Osteoblast (primary cell): ENCODE data around the gene INHBC. TPM values are rescaled to one million over a fixed set of nuclear protein-coding genes. Genes with fewer than 3 reads are reported as not detected.

ENCODE experiments used
- DNase-seq: peaks from one replicate; pipeline ENCODE4 v3.0.0; 2011; ENCODE audit warnings: low spot score, mixed read lengths; ENCODE audit not compliant: insufficient read length; ENCODE audit errors: missing footprints
- H2AFZ ChIP-seq: 2 replicates; pipeline ENCODE4 v1.6.0; 2011; ENCODE audit warnings: mild to moderate bottlenecking, low read length
- H3K27ac ChIP-seq: 2 replicates; pipeline ENCODE4 v1.5.1; 2011; ENCODE audit warnings: mild to moderate bottlenecking, low read depth, low read length, moderate library complexity
- H3K27me3 ChIP-seq: 2 replicates; pipeline ENCODE4 v1.6.0; 2012; ENCODE audit warnings: mild to moderate bottlenecking, control low read depth, inconsistent platforms, low read length, moderate library complexity; ENCODE audit not compliant: insufficient read depth
- H3K36me3 ChIP-seq: 2 replicates; pipeline ENCODE4 v1.5.1; 2011; ENCODE audit warnings: mild to moderate bottlenecking, low read length, control low read depth, moderate library complexity; ENCODE audit not compliant: insufficient read depth
- H3K4me1 ChIP-seq: 2 replicates; pipeline ENCODE4 v1.5.1; 2011; ENCODE audit warnings: mild to moderate bottlenecking, low read length, control low read depth, moderate library complexity; ENCODE audit not compliant: insufficient read depth
- H3K4me2 ChIP-seq: 2 replicates; pipeline ENCODE4 v1.6.0; 2011; ENCODE audit warnings: mild to moderate bottlenecking, low read length; ENCODE audit not compliant: insufficient read depth
- H3K4me3 ChIP-seq: fragments of 200-600 bp; sonication (generic); 3 replicates; pipeline ENCODE4 v1.5.1; 2012; ENCODE audit warnings: mild to moderate bottlenecking, low read length, inconsistent platforms; ENCODE audit not compliant: insufficient read depth
- H3K79me2 ChIP-seq: 2 replicates; pipeline ENCODE4 v1.6.0; 2012; ENCODE audit warnings: mild to moderate bottlenecking, low read length, control low read depth, inconsistent platforms; ENCODE audit not compliant: insufficient read depth
- H3K9me3 ChIP-seq: 2 replicates; pipeline ENCODE4 v1.5.1; 2011; ENCODE audit warnings: low read depth, low read length, control low read depth
- H4K20me1 ChIP-seq: 2 replicates; pipeline ENCODE4 v1.6.0; 2012; ENCODE audit warnings: mild to moderate bottlenecking, low read length, control low read depth; ENCODE audit not compliant: insufficient read depth
- small RNA-seq: library from RNA; depleted of rRNA; stranded (forward); fragments of <200 nt; gene quantifications from one replicate; pipeline ENCODE3, GENCODE V24; 2012
- total RNA-seq: library from RNA; depleted of rRNA; stranded (reverse); fragments of >200 nt; gene quantifications from 2 replicates; pipeline ENCODE4 v1.2.3, GENCODE V29; 2012
- TF ChIP-seq, protein P1 (sequence below): IDR thresholded peaks from 2 replicates; pipeline ENCODE4 v1.5.1; 2011; ENCODE audit warnings: mild to moderate bottlenecking, low read depth, low read length, moderate library complexity; ENCODE audit errors: extremely low read depth

Gene INHBC
- total RNA-seq, 1 donor = not detected

- TF ChIP-seq, protein P1, sequence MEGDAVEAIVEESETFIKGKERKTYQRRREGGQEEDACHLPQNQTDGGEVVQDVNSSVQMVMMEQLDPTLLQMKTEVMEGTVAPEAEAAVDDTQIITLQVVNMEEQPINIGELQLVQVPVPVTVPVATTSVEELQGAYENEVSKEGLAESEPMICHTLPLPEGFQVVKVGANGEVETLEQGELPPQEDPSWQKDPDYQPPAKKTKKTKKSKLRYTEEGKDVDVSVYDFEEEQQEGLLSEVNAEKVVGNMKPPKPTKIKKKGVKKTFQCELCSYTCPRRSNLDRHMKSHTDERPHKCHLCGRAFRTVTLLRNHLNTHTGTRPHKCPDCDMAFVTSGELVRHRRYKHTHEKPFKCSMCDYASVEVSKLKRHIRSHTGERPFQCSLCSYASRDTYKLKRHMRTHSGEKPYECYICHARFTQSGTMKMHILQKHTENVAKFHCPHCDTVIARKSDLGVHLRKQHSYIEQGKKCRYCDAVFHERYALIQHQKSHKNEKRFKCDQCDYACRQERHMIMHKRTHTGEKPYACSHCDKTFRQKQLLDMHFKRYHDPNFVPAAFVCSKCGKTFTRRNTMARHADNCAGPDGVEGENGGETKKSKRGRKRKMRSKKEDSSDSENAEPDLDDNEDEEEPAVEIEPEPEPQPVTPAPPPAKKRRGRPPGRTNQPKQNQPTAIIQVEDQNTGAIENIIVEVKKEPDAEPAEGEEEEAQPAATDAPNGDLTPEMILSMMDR = no peak
- no peaks in the 10 kb centered on the region for H3K4me1 ChIP-seq
- no peak overlapping the region for H2AFZ ChIP-seq
- no peaks in the 10 kb centered on the region for H3K79me2 ChIP-seq
- H4K20me1 ChIP-seq = no peaks in the 10 kb centered on the region
- no peaks in the 10 kb centered on the region for H3K9me3 ChIP-seq
- H3K4me2 ChIP-seq = no peak overlapping the region
- no peak overlapping the region for H3K27ac ChIP-seq
- H3K4me3 ChIP-seq = no peak overlapping the region
- H3K27me3 ChIP-seq = no peaks in the 10 kb centered on the region
- H3K36me3 ChIP-seq = peaks cover 60% of the 10 kb centered on the region
- DNase-seq = no peak
These were observed 65.6 kb downstream of the INHBC start for GRCh38 chr12:57500213-57500612.

Small RNA genes within 50 kb of the gene (small RNA-seq; reads per million reads assigned to genes)
- not detected for gene RNU6-879P

Other genes with a start within 250 kb of the INHBC start
- gene NXPH4, start 218.0 kb upstream of the INHBC start, total RNA-seq = 0.88 and 1.1 TPM in 2 replicates
- 384 and 408 TPM in 2 replicates for gene SHMT2, start 205.1 kb upstream of the INHBC start, total RNA-seq
- 0.36 and 0.59 TPM in 2 replicates for gene STAC3, start 183.6 kb upstream of the INHBC start, total RNA-seq
- gene R3HDM2, start 3.7 kb upstream of the INHBC start, total RNA-seq = 23.2 and 25.0 TPM in 2 replicates
- 0.88 and 3.3 TPM in 2 replicates for gene INHBE, start 20.5 kb downstream of the INHBC start, total RNA-seq
- gene GLI1, start 25.0 kb downstream of the INHBC start, total RNA-seq = 0.29 and 0.36 TPM in 2 replicates
- gene ARHGAP9, start 45.1 kb downstream of the INHBC start, total RNA-seq = 0.29 and 0.36 TPM in 2 replicates
- 171 and 187 TPM in 2 replicates for gene MARS1, start 53.3 kb downstream of the INHBC start, total RNA-seq
- gene DDIT3, start 85.7 kb downstream of the INHBC start, total RNA-seq = 118 and 136 TPM in 2 replicates
- gene MBD6, start 88.0 kb downstream of the INHBC start, total RNA-seq = 5.0 and 5.8 TPM in 2 replicates
- 123 and 129 TPM in 2 replicates for gene DCTN2, start 112.4 kb downstream of the INHBC start, total RNA-seq
- 0.29 and 0.36 TPM in 2 replicates for gene KIF5A, start 115.3 kb downstream of the INHBC start, total RNA-seq
- gene PIP4K2C, start 156.4 kb downstream of the INHBC start, total RNA-seq = 32.4 and 36.6 TPM in 2 replicates
- gene DTX3, start 170.0 kb downstream of the INHBC start, total RNA-seq = 17.1 and 21.4 TPM in 2 replicates
- 20.6 and 23.9 TPM in 2 replicates for gene ARHGEF25, start 176.7 kb downstream of the INHBC start, total RNA-seq
- gene B4GALNT1, start 198.4 kb downstream of the INHBC start, total RNA-seq = 1.1 and 2.9 TPM in 2 replicates